Stimulated activated CD8-positive, alpha-beta memory T cell treated with anti-CD3 and anti-CD28 coated beads, Interleukin-7, amount 100 ng/mL, for 24 hours (primary cell): ENCODE data around the gene ITGAL.

Experiments
- DNase-seq: peaks from one replicate; pipeline ENCODE4 v3.0.0-alpha.2; 2020; ENCODE audit warnings: low read depth

The ITGAL gene

DNA sequence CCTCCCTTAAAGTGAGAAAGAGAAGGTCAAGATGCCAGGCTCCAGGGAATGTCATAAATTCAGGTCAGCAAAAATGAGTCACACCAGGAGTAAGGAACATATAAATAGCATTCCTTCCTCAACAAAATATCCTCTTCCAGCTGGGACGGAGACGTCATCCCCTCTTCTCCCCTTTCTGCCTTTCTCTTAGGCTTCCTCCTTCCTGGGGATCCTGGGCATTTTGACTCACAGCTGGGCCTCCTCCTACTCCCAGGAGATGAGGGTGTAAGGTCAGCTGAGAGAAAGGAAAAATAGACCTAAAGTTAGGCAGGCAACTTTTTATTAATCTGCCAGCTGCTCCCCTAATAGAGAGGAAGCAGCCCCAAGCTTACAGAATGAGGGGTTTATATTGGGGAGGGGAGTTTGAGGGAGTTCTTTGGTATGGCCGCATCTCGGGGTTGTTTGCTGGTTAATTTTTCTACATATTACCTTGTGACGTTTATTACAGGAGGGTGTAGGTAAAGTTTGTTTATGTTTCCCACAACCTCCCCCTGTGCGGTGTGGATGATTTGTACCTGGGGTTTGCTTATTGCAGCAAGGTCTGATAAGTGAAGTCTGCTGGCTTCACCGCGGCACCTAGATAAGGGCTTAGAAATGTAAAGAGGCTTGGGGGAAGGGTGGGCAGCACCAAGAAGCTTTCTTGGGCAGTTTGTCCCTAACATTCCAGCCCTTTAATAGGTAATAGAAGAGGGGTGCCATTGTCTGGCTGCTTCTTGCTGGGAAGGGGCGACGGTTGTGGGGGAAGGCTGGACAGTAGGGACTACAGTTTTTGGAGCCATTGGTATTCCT is 69.2 kb downstream of the ITGAL start:
- no peak for DNase-seq

DNA sequence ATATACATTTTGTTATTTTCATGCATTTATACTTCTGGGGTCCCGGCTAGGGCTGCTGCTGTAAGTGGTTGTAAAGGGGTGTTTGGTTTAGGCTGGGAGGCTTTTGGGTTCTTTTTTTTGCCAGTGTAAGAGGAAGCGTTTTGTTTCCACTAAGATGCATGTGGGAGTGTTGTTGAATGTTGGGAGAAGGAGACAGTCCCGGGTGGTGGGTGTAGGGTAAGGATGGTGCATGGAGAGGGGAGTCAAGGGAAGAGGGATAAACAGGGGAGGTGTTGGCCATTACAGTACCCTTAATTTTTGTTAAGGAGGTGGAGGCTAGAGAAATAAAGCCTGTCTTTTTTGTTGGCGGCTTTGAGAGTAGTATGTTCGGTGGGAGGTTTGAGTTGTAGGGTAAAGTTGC is 70.5 kb downstream of the ITGAL start:
- DNase-seq: no peak

DNA sequence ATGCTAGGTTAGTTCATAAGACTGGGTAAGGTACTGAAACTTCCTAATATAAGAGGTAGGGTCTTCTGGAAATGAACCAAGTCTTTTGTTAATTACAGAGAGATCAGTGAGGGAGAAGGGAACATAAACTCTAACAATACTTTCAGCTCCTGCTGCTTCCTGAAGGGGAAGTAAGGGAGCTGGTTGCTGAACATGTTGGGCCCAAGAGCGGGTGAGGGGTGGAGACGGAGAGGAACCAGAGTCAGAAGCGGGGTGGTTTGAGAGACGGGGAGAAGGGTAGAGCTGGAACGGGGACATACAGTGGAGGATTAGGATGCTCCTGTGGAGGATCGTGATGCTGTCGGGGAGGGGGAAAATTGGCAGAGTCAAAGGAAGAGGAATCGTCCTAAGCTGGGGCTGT is 73.6 kb downstream of the ITGAL start:
- no peak for DNase-seq

GRCh38 chr16:30548416-30549253 is 76.1 kb downstream of the ITGAL start:
- DNase-seq: no peak

- no peak for DNase-seq
These were observed 79.2 kb downstream of the ITGAL start for GRCh38 chr16:30551781-30552180.

- DNase-seq: no peak
These were observed 80.4 kb downstream of the ITGAL start for GRCh38 chr16:30552956-30553355.

DNA sequence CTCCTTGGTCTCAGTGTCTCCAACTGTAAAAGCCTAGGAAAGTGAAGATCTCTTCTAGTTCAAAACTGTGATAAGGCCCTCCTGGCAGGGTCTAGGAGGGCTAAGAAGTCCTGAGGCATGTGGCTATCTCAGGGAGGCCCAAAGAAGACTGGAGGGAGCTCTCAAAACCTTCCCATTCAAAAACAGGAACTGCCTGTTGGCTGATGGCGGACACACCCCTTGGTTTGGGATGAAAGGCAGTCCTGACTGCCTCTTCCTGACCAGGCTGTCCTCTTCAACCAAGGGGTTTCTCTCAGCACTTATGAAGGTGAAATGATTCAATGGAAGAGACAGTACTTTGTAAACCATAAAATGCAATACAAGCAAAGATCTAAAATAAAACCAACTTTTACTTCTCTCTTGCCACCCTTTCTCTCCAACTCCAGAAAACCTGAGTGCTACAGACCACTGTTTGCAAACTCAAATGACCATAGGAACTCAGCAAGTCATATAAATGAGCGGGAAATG is 80.9 kb downstream of the ITGAL start:
- DNase-seq: no peak

- no peak for DNase-seq
These were observed 82.2 kb downstream of the ITGAL start for GRCh38 chr16:30554557-30555314.

DNA sequence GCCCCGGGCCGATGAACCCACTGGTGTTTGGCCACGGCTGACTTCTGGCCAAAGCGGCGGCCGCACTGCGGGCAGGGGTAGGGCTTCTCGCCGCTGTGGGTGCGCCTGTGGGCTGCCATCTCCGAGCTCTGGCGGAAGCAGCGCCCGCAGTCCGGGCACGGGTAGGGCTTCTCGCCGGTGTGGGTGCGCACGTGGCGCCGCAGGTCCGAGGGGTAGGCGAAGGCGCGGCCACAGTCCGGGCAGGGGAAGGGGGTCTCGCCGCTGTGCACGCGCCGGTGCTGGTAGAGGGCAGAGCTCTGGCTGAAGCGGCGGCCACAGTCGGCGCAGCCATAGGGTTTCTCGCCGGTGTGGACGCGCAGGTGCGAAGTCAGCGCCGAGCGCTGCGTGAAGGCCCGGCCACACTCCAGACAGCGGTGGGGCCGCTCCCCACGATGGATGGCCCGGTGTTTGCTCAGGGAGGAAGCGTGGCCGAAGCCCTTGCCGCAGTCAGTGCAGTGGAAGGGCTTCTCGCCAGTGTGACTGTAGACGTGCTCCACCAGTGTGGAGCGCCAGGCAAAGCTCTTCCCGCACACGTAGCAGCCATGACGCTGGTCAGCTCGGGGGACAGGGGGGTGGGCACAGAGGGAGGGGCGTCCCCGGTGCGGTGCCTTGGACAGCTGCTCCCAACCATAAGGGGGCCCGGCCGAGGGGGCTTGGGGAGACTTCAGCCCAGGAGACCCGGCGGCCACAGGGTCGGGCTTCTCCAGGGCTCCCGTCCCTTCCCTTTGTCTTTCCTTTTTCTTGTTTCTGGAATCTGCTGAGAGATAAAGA is 83.0 kb downstream of the ITGAL start:
- no peak for DNase-seq

DNA sequence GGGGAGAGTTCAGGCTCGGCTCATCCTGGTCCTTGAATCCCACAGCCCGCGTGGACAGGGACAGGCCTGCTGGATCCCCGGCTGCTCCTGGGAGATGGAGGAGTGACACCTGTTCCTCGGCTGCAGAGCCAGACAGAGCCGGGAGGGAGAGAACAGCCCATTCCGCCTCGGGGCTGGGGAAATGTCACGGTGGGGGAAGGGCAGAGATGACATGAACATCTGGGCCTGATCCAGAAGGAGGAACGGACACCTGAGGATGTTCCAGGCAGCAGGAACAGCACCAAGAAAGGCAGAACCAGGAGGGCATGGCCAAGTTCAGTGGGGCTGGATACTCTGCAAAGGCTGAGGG is 83.6 kb downstream of the ITGAL start:
- DNase-seq: no peak

GRCh38 chr16:30557707-30557956 is 85.1 kb downstream of the ITGAL start:
- DNase-seq: no peak

DNA sequence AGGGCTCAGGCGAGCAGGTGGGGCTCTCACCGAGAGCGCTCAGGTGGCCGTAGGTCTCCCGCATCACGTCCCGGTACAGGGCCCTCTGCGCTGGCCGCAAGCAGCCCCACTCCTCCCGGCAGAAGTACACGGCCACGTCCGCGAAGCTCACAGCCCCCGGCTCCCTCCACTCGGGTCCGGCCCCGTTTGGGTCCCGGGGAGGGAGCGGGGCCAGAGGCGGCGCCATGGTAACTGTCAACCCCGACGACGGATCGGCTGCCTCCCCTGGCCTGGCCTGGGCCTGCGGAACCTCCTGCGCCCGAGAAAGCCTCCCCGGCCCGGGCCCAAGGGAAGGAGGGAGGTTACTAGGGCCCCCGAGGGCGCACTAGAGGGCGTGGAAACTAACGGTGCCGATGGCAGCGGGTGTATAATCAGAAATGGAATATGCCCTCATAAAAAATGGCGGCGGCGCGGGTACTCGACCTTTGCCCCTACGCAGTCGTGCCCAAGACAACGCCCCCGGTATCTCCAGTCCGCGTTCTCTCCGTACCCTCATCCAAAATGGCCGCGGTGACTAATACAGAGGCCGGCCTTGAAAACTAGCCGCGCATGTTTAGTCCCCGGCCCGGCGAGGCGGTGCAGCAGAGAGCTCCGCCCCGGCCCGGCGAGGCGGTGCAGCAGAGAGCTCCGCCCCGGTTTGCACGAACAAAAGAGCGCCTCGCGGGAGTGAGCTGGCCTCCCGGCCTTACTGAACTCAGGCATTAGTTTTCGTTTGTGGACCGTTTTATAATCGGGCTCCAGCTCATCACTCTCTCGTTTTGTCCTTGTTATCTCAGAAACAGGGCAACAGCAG is 85.6 kb downstream of the ITGAL start, which contains the start of gene ZNF764:
Gene ZNF764 (minus strand): TSS at position 418 of the 832 bp plus-strand sequence. CDS start 192 bp downstream, at position 226.
- peak; percentile 91 for DNase-seq

DNA sequence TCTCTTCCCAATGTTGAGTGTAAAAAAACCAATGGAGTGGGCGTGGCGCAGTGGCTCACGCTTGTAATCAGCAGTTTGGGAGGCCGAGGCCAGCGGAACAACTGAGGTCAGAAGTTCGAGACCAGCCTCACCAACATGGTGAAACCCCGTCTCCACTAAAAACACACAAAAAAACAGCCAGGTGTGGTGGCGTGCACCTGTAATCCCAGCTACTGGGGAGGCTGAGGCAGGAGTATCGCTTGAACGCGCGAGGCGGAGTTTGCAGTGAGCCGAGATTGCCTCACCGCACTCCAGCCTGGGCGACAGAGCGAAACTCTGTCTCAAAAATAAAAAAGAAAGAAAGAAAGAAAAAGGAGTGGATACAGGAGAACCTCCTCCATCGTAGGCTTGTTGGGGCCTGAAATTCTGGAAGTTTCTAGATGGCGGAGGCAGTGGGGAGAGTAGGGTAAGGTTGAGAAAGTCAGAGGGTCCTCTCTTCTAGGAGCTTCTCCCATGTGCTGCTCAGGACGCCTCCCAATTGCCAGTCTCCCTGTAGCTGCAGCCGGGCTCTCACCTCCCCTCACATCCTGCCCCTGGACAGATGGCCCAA is 86.3 kb downstream of the ITGAL start:
- no peak for DNase-seq

DNA sequence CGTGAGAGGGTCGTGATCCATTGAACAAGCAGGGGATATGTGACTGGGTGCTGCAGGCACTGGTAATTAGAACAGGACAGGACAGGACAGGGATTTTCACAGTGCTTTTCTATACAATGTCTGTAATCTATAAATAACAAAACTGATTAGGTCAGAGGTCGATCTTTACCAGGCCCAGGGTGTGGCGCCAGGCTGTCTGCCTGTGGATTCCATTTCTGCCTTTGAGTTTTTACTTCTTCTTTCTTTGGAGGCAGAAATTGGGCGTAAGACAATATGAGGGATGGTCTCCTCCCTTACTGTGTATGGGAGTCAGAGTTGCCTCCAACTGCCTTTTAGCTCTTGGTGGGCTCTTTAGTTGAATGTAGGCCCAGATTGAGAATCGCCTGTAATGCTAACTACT is 87.1 kb downstream of the ITGAL start:
- no peak for DNase-seq

DNA sequence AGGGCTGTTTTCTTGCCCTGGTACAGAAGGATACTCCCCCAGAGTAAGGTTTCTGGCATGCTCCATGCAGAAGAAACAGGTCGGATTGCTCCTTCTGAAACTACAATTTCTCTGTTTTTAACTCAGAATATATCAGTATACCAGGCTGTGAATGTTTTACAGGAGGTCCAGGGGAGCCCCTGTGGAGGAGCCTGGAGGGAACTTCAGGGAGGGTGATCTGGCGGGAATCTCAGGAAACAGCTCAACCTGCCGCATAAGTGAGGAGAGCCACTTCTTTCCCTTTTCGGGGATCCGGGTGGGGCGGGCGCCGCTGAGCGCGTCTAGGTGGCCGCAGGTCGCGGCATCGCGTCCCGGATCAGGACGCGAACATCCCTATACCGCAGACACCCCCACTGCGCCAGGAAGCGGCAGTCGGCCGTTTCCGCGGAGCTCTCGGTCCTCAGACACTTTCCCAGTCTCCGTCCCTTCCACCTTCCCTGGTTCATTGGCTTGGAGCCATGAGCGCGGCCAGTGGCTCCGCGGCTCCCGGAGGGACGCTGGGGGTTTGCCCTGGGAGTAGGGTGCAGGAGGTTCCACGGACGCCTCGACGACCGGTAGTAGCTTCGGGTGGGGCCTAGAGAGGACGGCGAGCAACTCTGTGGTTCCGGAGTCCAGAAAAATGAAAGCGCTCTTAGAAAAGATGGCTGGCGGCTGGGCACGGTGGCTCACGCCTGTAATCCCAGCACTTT is 88.7 kb downstream of the ITGAL start:
- DNase-seq: no peak

- DNase-seq: no peak
These were observed 89.5 kb downstream of the ITGAL start for GRCh38 chr16:30562021-30562420.

DNA sequence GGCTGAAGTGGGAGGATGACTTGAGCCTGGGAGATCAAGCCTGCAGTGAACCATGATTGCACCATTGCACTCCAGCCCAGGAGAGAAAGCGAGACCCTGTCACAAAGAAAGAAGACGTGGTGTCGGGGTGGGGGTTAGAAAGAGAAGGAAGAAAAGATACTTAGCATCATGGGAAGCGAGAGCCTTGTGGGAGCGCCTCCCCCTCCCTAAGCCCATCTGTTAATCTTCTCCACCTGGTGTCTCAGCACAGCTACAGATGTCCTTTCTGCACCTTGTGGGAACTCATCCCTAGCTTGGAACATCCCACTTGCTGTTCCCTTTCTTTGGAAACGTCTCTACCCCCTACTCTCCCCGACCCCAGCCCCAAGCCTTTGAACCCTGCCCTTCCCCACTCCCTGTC is 93.0 kb downstream of the ITGAL start:
- no peak for DNase-seq

DNA sequence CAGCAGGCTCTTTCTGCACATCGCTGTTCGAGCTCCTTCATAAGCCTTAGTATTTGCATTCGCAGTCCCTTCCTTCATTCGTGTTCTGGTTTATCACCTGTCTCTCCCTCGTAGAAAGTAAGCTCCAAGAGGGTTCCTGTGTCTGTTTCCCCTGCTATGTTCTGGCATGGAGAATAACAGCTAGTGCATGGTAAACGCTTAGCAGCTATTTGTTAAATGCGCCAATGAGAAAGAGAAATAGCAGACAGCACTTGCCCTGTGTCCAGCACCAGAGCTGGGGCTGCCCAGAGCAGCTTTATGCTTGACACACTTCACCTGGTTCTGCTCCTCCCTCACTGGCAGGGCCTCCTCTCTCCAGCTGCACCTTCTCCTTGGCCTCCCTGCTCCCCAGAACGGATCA is 93.4 kb downstream of the ITGAL start:
- DNase-seq: no peak

- no peak for DNase-seq
These were observed 94.0 kb downstream of the ITGAL start for GRCh38 chr16:30566531-30566930.
